Neuronal stem cell (in vitro differentiated cells): ENCODE measurements around the gene IFNA16.

Experiments used
- DNase-seq: peaks from one replicate; pipeline ENCODE4 v3.0.0-alpha.2; 2013; ENCODE audit warnings: low spot score
- H2AFZ ChIP-seq: one replicate; pipeline ENCODE4 v1.6.1; 2013; ENCODE audit warnings: mild to moderate bottlenecking, low read length, inconsistent platforms
- H2AK5ac ChIP-seq: 2 replicates; pipeline ENCODE4 v1.6.1; 2013; ENCODE audit warnings: low read depth, mild to moderate bottlenecking, inconsistent platforms, low read length, moderate library complexity, mixed read lengths
- H2BK120ac ChIP-seq: 2 replicates; pipeline ENCODE4 v1.6.1; 2013; ENCODE audit warnings: low read depth, mild to moderate bottlenecking, inconsistent platforms, low read length, moderate library complexity, mixed read lengths
- H2BK12ac ChIP-seq: one replicate; pipeline ENCODE4 v1.6.1; 2013; ENCODE audit warnings: low read length, inconsistent platforms
- H2BK15ac ChIP-seq: 2 replicates; pipeline ENCODE4 v1.6.1; 2013; ENCODE audit warnings: mild to moderate bottlenecking, low read length, inconsistent platforms, mixed read lengths
- H2BK5ac ChIP-seq: one replicate; pipeline ENCODE4 v1.6.1; 2013; ENCODE audit warnings: inconsistent platforms, mild to moderate bottlenecking, low read length, moderate library complexity
- H3K14ac ChIP-seq: one replicate; pipeline ENCODE4 v1.6.1; 2013; ENCODE audit warnings: low read length, inconsistent platforms
- H3K18ac ChIP-seq: 2 replicates; pipeline ENCODE4 v1.6.1; 2013; ENCODE audit warnings: low read length, inconsistent platforms
- H3K23ac ChIP-seq: 2 replicates; pipeline ENCODE4 v1.6.1; 2013; ENCODE audit warnings: low read depth, mild to moderate bottlenecking, mixed read lengths, low read length, inconsistent platforms; ENCODE audit not compliant: poor library complexity
- H3K27ac ChIP-seq: replicated peaks from 3 replicates; pipeline ENCODE4 v1.5.1; 2013; ENCODE audit warnings: low read length, inconsistent platforms
- H3K27me3 ChIP-seq, 3 experiments: 2 replicates each; pipeline ENCODE4 v1.6.1; 2013; ENCODE audit warnings: low read length in 3 of 3, mild to moderate bottlenecking in 2 of 3, inconsistent platforms in 1 of 3, low read depth in 1 of 3, mixed read lengths in 1 of 3, moderate library complexity in 1 of 3; ENCODE audit not compliant: control insufficient read depth in 3 of 3, insufficient read depth in 3 of 3
- H3K36me3 ChIP-seq, 2 donors: replicated peaks in 1 of 2; 2 replicates each; pipeline ENCODE4 v1.6.1; 2013; ENCODE audit warnings: low read length in 2 of 2; ENCODE audit not compliant: control insufficient read depth in 2 of 2, insufficient read depth in 2 of 2
- H3K4ac ChIP-seq: 2 replicates; pipeline ENCODE4 v1.6.1; 2013; ENCODE audit warnings: inconsistent platforms, mild to moderate bottlenecking, low read length, moderate library complexity
- H3K4me1 ChIP-seq, 2 donors: 1 replicate in 1 of 2; 2 replicates in 1 of 2; pipeline ENCODE4 v1.6.1; 2013; ENCODE audit warnings: low read length in 2 of 2, low read depth in 1 of 2; ENCODE audit not compliant: control insufficient read depth in 2 of 2, insufficient read depth in 1 of 2
- H3K4me2 ChIP-seq: one replicate; pipeline ENCODE4 v1.6.1; 2013; ENCODE audit warnings: mild to moderate bottlenecking, low read length, inconsistent platforms; ENCODE audit not compliant: insufficient read depth, poor library complexity, severe bottlenecking
- H3K4me3 ChIP-seq, 2 donors: 2 replicates each; pipeline ENCODE4 v1.5.1; 2013; ENCODE audit warnings: low read length in 2 of 2, mild to moderate bottlenecking in 2 of 2, inconsistent platforms in 1 of 2, moderate library complexity in 1 of 2
- H3K79me1 ChIP-seq: one replicate; pipeline ENCODE4 v1.6.1; 2013; ENCODE audit warnings: low read depth, mild to moderate bottlenecking, inconsistent platforms, low read length, moderate library complexity
- H3K9ac ChIP-seq: one replicate; pipeline ENCODE4 v1.6.1; 2013; ENCODE audit warnings: mild to moderate bottlenecking, low read depth, low read length, inconsistent platforms; ENCODE audit not compliant: poor library complexity
- H3K9me3 ChIP-seq, 2 donors: replicated peaks in 1 of 2; 2 replicates each; pipeline versions ENCODE3 to v1.6.1; 2013; ENCODE audit warnings: low read length in 2 of 2, mild to moderate bottlenecking in 2 of 2, inconsistent platforms in 1 of 2, low read depth in 1 of 2, mixed read lengths in 1 of 2, moderate library complexity in 1 of 2; ENCODE audit not compliant: control insufficient read depth in 2 of 2, insufficient read depth in 1 of 2
- H4K8ac ChIP-seq: one replicate; pipeline ENCODE4 v1.6.1; 2013; ENCODE audit warnings: low read depth, mild to moderate bottlenecking, inconsistent platforms, low read length, moderate library complexity
- H4K91ac ChIP-seq: one replicate; pipeline ENCODE4 v1.6.1; 2013; ENCODE audit warnings: low read length, low read depth, mild to moderate bottlenecking, inconsistent platforms; ENCODE audit not compliant: poor library complexity
- WGBS, 2 donors: extraction: QIAGEN DNeasy Blood & Tissue Kit; methylation state at CpG; one replicate each; pipeline ENCODE4 v1.1.7; 2013; ENCODE audit warnings: missing lambda C conversion rate in 2 of 2, mixed read lengths in 1 of 2; ENCODE audit not compliant: insufficient read length in 2 of 2, insufficient replicate concordance in 1 of 2; ENCODE audit errors: extremely low coverage in 2 of 2; 5-methylcytosine and 5-hydroxymethylcytosine counted together

Gene IFNA16

GRCh38 chr9:21252721-21253547 lies 35.8 kb upstream of the IFNA16 start:
- no peak overlapping the region for H3K18ac ChIP-seq

GRCh38 chr9:21251638-21252037 lies 34.5 kb upstream of the IFNA16 start:
- Histone ChIP-seq H3K4me3 (no peak overlapping the region), H2BK5ac (no peak overlapping the region), H3K9me3 (no peaks in the 10 kb centered on the region), H2BK15ac (no peak overlapping the region), H3K4me2 (no peak overlapping the region), H3K18ac (no peak overlapping the region), H4K91ac (no peak overlapping the region), H2AK5ac (no peak overlapping the region), H3K27me3 (peaks cover 0 to 4% (median 0%) of the 10 kb centered on the region in 3 experiments), H3K27ac (no peak overlapping the region), H3K4ac (no peak overlapping the region), H3K4me1 (peaks cover 0 to 5% of the 10 kb centered on the region in 2 donors), H4K8ac (no peak overlapping the region), H3K9ac (no peak overlapping the region), H3K79me1 (no peaks in the 10 kb centered on the region), H2AFZ (no peak overlapping the region), H2BK12ac (no peak overlapping the region), H3K23ac (no peak overlapping the region), H3K14ac (no peak overlapping the region), H2BK120ac (no peak overlapping the region), H3K36me3 (no peaks in the 10 kb centered on the region)
- WGBS, 2 donors, result no CpG with 5 or more reads among the region's 4 CpGs
- no peak for DNase-seq

More at GRCh38 chr9:21252721-21253547, 35.8 kb upstream of the IFNA16 start:
- no peak overlapping the region for H2BK12ac ChIP-seq
- H3K4ac ChIP-seq, result no peak overlapping the region
- H2BK5ac ChIP-seq, result no peak overlapping the region
- WGBS, 2 donors, result no CpG with 5 or more reads among the region's 3 CpGs
- H2BK120ac ChIP-seq, result no peak overlapping the region
- H2AFZ ChIP-seq, result peak overlapping the region; percentile 64
- no peak overlapping the region for H3K27ac ChIP-seq
- H3K27me3 ChIP-seq, result peaks cover 0 to 5% (median 0%) of the 10 kb centered on the region in 3 experiments
- peak; percentile 29 for DNase-seq
- H3K36me3 ChIP-seq, result no peaks in the 10 kb centered on the region
- H3K14ac ChIP-seq, result no peak overlapping the region
- no peaks in the 10 kb centered on the region for H3K9me3 ChIP-seq
- no peaks in the 10 kb centered on the region for H3K79me1 ChIP-seq
- no peak overlapping the region for H4K91ac ChIP-seq
- no peak overlapping the region for H3K23ac ChIP-seq
- no peak overlapping the region for H3K4me2 ChIP-seq
- H4K8ac ChIP-seq, result no peak overlapping the region
- peaks cover 0 to 5% of the 10 kb centered on the region in 2 donors for H3K4me1 ChIP-seq
- no peak overlapping the region for H2BK15ac ChIP-seq
- H3K9ac ChIP-seq, result no peak overlapping the region
- H2AK5ac ChIP-seq, result no peak overlapping the region
- no peak overlapping the region for H3K4me3 ChIP-seq

- H3K4ac ChIP-seq, result no peak overlapping the region
- no peak overlapping the region for H4K8ac ChIP-seq
- H4K91ac ChIP-seq, result no peak overlapping the region
- no peak overlapping the region for H3K9ac ChIP-seq
- H3K14ac ChIP-seq, result no peak overlapping the region
- no peak overlapping the region for H3K4me3 ChIP-seq
- no peaks in the 10 kb centered on the region for H3K79me1 ChIP-seq
- peaks cover 0 to 2% (median 0%) of the 10 kb centered on the region in 3 experiments for H3K27me3 ChIP-seq
- H3K4me2 ChIP-seq, result no peak overlapping the region
- no peaks in the 10 kb centered on the region for H3K9me3 ChIP-seq
- H3K23ac ChIP-seq, result no peak overlapping the region
- WGBS, 2 donors, result no CpG with 5 or more reads among the region's 1 CpG
- H3K36me3 ChIP-seq, result no peaks in the 10 kb centered on the region
- no peak overlapping the region for H2BK12ac ChIP-seq
- no peak overlapping the region for H2BK5ac ChIP-seq
- no peak overlapping the region for H2BK120ac ChIP-seq
- H3K27ac ChIP-seq, result no peak overlapping the region
- no peak for DNase-seq
- no peak overlapping the region for H2AK5ac ChIP-seq
- H3K4me1 ChIP-seq, result peaks cover 0 to 5% of the 10 kb centered on the region in 2 donors
- H2AFZ ChIP-seq, result no peak overlapping the region
- no peak overlapping the region for H3K18ac ChIP-seq
- H2BK15ac ChIP-seq, result no peak overlapping the region
Measured at GRCh38 chr9:21251190-21251589, 34.1 kb upstream of the IFNA16 start.

GRCh38 chr9:21244836-21245235 lies 27.7 kb upstream of the IFNA16 start:
- Histone ChIP-seq H2BK12ac (no peak overlapping the region), H3K4me1 (no peaks in the 10 kb centered on the region), H3K18ac (no peak overlapping the region), H2BK15ac (no peak overlapping the region), H3K9me3 (no peaks in the 10 kb centered on the region), H3K23ac (no peak overlapping the region), H3K14ac (no peak overlapping the region), H3K27ac (no peak overlapping the region), H2AK5ac (no peak overlapping the region), H3K27me3 (no peaks in the 10 kb centered on the region), H3K79me1 (no peaks in the 10 kb centered on the region), H2BK120ac (no peak overlapping the region), H4K91ac (no peak overlapping the region), H3K4me3 (no peak overlapping the region), H3K36me3 (no peaks in the 10 kb centered on the region), H3K4ac (no peak overlapping the region), H3K9ac (no peak overlapping the region), H4K8ac (no peak overlapping the region), H3K4me2 (no peak overlapping the region), H2AFZ (no peak overlapping the region), H2BK5ac (no peak overlapping the region)
- no CpG with 5 or more reads among the region's 2 CpGs for WGBS, 2 donors
- no peak for DNase-seq
